ENCODE data around the gene PNLIPRP3.
"Not testable (repeated sequence)": the region's sequence is repeated elsewhere in the genome, so short reads cannot be mapped to it uniquely, and the experiment has no call there.

The PNLIPRP3 gene

GRCh38 chr10:116427671-116428070 is at the start of gene PNLIPRP3:
PNLIPRP3 (plus strand) TSS chr10:116427847; CDS start chr10:116428013, 166 bp downstream.
- in situ Hi-C loops (cut with MboI; ENCODE audit: low sequenced_read_pairs): no loop called here

- in situ Hi-C loops (cut with MboI; ENCODE audit: low sequenced_read_pairs): no loop called here
Measured at GRCh38 chr10:116382290-116382689, 45.4 kb upstream of the PNLIPRP3 start.

GRCh38 chr10:116385311-116385710 is 42.3 kb upstream of the PNLIPRP3 start:
- in situ Hi-C loops (cut with MboI; ENCODE audit: low sequenced_read_pairs): no loop called here

- in situ Hi-C loops (cut with MboI; ENCODE audit: low sequenced_read_pairs): no loop called here
Measured at GRCh38 chr10:116385994-116386809, 41.4 kb upstream of the PNLIPRP3 start.

GRCh38 chr10:116393246-116393831 is 34.3 kb upstream of the PNLIPRP3 start:
- in situ Hi-C loops (cut with MboI; ENCODE audit: low sequenced_read_pairs): not testable (repeated sequence)

GRCh38 chr10:116395223-116395985 is 32.2 kb upstream of the PNLIPRP3 start:
- in situ Hi-C loops (cut with MboI; ENCODE audit: low sequenced_read_pairs): no loop called here

GRCh38 chr10:116398224-116398623 is 29.4 kb upstream of the PNLIPRP3 start:
- in situ Hi-C loops (cut with MboI; ENCODE audit: low sequenced_read_pairs): no loop called here

GRCh38 chr10:116402858-116403257 is 24.8 kb upstream of the PNLIPRP3 start:
- in situ Hi-C loops (cut with MboI; ENCODE audit: low sequenced_read_pairs): no loop called here

GRCh38 chr10:116403740-116404250 is 23.9 kb upstream of the PNLIPRP3 start:
- in situ Hi-C loops (cut with MboI; ENCODE audit: low sequenced_read_pairs): no loop called here

GRCh38 chr10:116408719-116409118 is 18.9 kb upstream of the PNLIPRP3 start:
- in situ Hi-C loops (cut with MboI; ENCODE audit: low sequenced_read_pairs): no loop called here

- in situ Hi-C loops (cut with MboI; ENCODE audit: low sequenced_read_pairs): no loop called here
Measured at GRCh38 chr10:116410351-116410750, 17.3 kb upstream of the PNLIPRP3 start.

- in situ Hi-C loops (cut with MboI; ENCODE audit: low sequenced_read_pairs): no loop called here
Measured at GRCh38 chr10:116417821-116418220, 9.8 kb upstream of the PNLIPRP3 start.

- in situ Hi-C loops (cut with MboI; ENCODE audit: low sequenced_read_pairs): no loop called here
Measured at GRCh38 chr10:116418389-116418788, 9.3 kb upstream of the PNLIPRP3 start.

GRCh38 chr10:116421815-116422214 is 5.8 kb upstream of the PNLIPRP3 start:
- in situ Hi-C loops (cut with MboI; ENCODE audit: low sequenced_read_pairs): no loop called here

GRCh38 chr10:116429288-116429977 is 1.8 kb downstream of the PNLIPRP3 start:
- in situ Hi-C loops (cut with MboI; ENCODE audit: low sequenced_read_pairs): no loop called here

- in situ Hi-C loops (cut with MboI; ENCODE audit: low sequenced_read_pairs): no loop called here
Measured at GRCh38 chr10:116430288-116430687, 2.6 kb downstream of the PNLIPRP3 start.

GRCh38 chr10:116431598-116431997 is 4.0 kb downstream of the PNLIPRP3 start:
- in situ Hi-C loops (cut with MboI; ENCODE audit: low sequenced_read_pairs): no loop called here

- in situ Hi-C loops (cut with MboI; ENCODE audit: low sequenced_read_pairs): no loop called here
Measured at GRCh38 chr10:116437076-116437692, 9.5 kb downstream of the PNLIPRP3 start.

- in situ Hi-C loops (cut with MboI; ENCODE audit: low sequenced_read_pairs): no loop called here
Measured at GRCh38 chr10:116440330-116441030, 12.8 kb downstream of the PNLIPRP3 start.

Measured in HL-60/S4 (cell line).